Measurements from ENCODE around the gene FAXDC2. TPM values are rescaled to one million over a fixed set of nuclear protein-coding genes. Genes with fewer than 3 reads are reported as not detected.
"Not testable (repeated sequence)": the region's sequence is repeated elsewhere in the genome, so short reads cannot be mapped to it uniquely, and the experiment has no call there.

Gene FAXDC2
- polyA plus RNA-seq, 3 donors, result 34.1 to 38.6 (median 35.9) TPM

DNA sequence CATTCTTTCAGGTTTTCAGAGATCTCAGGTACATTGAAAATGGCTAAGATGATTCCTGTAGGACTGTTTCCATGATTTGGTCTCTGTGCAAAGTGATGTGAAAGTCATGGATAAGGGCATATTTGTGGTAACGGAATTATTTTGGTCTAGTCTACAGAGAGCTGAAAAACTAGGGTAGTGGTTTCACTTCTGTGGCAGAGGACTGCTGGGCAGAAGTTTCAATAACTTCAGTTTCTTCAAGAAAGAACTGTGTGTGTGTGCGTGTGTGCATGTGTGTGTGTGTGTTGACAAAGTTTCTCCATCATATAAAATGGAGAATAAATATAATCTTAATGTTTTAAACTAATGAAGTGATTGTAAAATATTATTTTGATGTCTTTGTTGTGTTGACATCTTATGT lies 12.4 kb upstream of the FAXDC2 start:
- no peak for DNase-seq (ENCODE audit: low read depth in 3 of 3, low spot score in 2 of 3)

GRCh38 chr5:154861946-154862345 lies 11.5 kb upstream of the FAXDC2 start:
- DNase-seq (ENCODE audit: low read depth in 3 of 3, low spot score in 2 of 3), result no peak

- DNase-seq (ENCODE audit: low read depth in 3 of 3, low spot score in 2 of 3), result no peak
Observed at GRCh38 chr5:154860765-154861164, 10.4 kb upstream of the FAXDC2 start.

GRCh38 chr5:154860123-154860522 lies 9.7 kb upstream of the FAXDC2 start:
- DNase-seq (ENCODE audit: low read depth in 3 of 3, low spot score in 2 of 3), result no peak

- DNase-seq (ENCODE audit: low read depth in 3 of 3, low spot score in 2 of 3), result no peak
Observed at GRCh38 chr5:154858972-154859871, 8.8 kb upstream of the FAXDC2 start.

- DNase-seq (ENCODE audit: low read depth in 3 of 3, low spot score in 2 of 3), result peak; percentile 90 to 93 (median 92)
Observed at GRCh38 chr5:154858297-154858971, 8.0 kb upstream of the FAXDC2 start, which contains the start of gene CNOT8. Gene CNOT8 (plus strand): TSS chr5:154858627. CDS start chr5:154863279, 4,652 bp downstream.

- peak; percentile 93 to 96 (median 96) for DNase-seq (ENCODE audit: low read depth in 3 of 3, low spot score in 2 of 3)
Observed at GRCh38 chr5:154857530-154858296, 7.3 kb upstream of the FAXDC2 start.

DNA sequence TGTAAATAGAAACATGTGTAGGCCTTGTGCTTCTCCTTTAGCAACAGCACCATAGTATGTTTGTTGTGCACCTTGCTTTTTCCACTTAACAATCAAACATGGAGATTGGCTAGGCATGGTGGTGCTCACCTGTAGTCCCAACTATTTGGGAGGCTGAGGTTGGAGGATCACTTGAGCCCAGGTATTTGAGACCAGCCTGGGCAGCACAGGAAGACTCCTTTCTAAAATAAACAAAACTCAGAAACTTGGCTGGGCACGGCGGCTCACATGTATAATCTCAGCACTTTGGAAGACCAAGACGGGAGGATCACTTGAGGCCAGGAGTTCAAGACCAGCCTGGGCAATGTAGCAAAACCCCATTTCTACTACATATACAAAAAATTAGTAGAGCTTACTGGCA lies 948 bp upstream of the FAXDC2 start:
- DNase-seq (ENCODE audit: low read depth in 3 of 3, low spot score in 2 of 3), result no peak

DNA sequence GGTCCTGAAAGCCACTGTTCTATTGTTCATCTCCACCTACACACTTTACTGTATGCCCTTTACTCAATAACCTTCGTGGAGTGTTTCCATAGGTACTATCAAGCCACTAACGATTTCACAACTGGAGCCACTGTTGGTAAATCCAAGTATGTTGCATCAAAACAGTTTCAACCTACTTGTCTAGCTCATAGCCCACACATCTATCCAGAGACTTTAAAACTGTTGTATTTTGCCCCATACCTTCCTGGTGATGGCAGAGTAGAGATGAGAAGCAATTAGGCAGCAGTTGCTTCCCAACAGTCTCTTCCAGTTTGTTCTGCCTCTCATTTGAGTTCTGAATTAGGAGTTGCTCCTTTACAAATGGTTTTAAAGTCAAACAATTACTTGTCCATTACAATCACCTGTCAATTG lies 607 bp downstream of the FAXDC2 start:
- no peak for DNase-seq (ENCODE audit: low read depth in 3 of 3, low spot score in 2 of 3)

DNA sequence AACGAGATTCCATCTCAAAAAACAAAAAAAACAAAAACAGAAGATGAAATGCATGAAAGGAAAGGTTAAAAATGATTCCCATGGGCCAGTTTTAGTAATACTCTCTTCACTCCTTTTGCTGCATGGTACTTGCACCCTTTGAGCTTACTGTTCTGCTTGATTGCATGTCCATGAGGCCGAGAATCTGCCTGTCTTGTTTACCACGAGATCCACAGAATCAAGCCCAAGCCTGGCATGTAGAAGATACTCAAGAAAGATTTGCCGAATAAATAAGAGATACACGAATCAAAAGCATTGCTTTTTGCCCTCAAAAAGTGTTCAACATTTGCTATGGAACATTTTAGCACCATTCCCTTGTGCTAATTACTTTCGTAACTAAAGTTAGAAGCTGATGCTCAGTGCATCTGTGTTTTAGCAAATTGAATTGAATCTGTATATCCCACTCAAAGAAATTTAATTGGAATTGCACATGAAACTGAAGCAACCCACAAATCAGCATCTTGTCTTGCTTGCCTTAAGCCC lies 1.1 kb downstream of the FAXDC2 start:
- DNase-seq (ENCODE audit: low read depth in 3 of 3, low spot score in 2 of 3), result no peak

- no peak for DNase-seq (ENCODE audit: low read depth in 3 of 3, low spot score in 2 of 3)
Observed at GRCh38 chr5:154844809-154845208, 5.6 kb downstream of the FAXDC2 start.

DNA sequence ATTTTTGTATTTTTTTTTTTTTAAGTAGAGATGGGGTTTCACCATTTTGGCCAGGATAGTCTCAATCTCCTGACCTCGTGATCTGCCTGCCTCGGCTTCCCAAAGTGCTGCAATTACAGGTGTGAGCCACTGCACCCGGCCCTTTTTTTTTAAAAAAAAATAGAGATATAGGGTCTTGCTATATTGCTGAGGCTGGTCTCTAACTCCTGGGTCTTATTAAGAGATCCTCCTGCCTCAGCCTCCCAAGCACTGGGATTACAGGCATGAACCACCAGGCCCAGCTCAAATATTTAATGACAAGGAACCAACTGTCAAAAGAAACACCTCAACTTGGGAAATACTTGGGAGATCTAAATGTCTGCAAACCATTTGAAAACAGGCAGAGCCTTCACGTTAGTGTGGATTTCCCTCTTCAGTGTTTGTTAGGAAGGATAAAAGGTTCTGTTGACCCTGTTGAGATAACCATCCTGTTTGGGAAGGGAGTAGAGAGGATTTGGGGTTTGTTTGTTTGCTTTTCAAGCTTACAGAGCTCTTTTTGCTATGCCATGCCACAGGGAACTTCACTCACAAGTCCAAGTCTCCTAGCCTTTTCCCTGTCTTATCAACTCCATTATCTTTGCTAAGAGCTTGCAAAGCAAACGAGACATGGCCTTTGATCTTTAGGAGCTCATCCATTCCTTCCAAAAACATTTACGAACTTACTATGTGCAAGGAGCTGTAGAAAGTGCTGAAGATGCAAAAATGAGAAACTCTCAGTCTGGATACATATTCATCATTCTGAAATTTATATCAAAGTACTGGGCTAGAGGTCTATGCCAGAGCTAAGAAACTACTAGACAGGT lies 7.5 kb downstream of the FAXDC2 start:
- no peak for DNase-seq (ENCODE audit: low read depth in 3 of 3, low spot score in 2 of 3)

- DNase-seq (ENCODE audit: low read depth in 3 of 3, low spot score in 2 of 3), result no peak
Observed at GRCh38 chr5:154841273-154841661, 9.1 kb downstream of the FAXDC2 start.

DNA sequence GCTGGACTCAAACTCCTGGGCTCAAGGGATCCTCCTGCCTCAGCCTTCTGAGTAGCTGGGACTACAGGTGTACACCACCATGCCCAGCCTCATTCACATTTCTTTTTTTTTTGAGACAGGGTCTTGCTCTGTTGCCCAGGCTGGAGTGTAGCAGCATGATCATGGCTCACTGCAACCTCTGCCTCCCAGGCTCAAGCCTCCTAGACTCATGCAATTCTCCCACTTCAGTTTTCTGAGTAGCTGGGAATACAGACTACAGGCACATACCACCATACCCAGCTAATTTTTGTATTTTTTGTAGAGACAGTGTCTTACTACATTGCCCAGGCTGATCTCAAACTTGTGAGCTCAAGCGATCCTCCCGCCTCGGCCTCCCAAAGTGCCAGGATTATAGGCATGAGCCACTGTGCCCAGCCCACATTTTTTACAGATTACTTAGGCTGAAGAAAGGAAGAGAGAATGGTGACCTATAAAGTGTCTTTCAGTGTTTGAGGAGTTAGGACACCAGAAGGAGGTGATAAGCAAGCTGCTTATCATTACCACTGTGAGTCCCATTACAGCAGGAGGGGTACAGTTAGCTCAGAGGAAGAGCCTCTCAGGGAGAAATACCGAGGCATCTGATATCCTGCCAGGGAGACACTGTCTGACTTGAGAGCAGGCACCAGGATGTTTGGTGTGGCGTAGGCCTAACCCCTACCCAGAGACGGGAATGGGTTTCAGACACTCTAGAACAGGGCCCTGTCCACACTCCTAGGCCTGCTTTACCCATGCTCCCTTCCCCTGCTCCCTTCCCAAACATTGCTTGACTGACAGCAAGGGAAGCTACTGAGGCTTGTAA lies 9.7 kb downstream of the FAXDC2 start:
- no peak for DNase-seq (ENCODE audit: low read depth in 3 of 3, low spot score in 2 of 3)

- no peak for DNase-seq (ENCODE audit: low read depth in 3 of 3, low spot score in 2 of 3)
Observed at GRCh38 chr5:154837009-154837901, 13.1 kb downstream of the FAXDC2 start.

DNA sequence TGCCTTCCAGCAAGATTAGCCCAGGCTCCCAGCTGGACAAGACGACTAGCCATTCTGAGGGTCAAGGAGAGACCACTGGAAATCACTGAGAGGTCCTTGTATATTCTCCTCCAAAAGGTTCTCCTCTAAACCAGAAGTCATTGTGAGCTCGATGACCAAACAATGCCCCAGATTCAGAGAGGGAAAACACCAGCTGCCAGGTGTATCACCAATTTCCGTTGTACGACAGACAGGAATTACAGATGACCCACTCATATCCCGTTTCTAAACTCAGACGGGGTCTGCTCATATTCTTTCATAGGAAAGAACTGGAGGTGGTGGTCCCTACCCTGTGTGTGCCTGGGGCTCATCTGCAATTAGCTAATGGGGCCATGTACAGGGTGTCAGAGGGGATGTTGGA lies 14.2 kb downstream of the FAXDC2 start:
- DNase-seq (ENCODE audit: low read depth in 3 of 3, low spot score in 2 of 3), result no peak

GRCh38 chr5:154835701-154836052 lies 14.7 kb downstream of the FAXDC2 start:
- not testable (repeated sequence) for DNase-seq (ENCODE audit: low read depth in 3 of 3, low spot score in 2 of 3)

- DNase-seq (ENCODE audit: low read depth in 3 of 3, low spot score in 2 of 3), result no peak
Observed at GRCh38 chr5:154834053-154834452, 16.4 kb downstream of the FAXDC2 start.
